Keratinocyte (primary cell): ENCODE measurements around the gene STX5. TPM values are rescaled to one million over a fixed set of nuclear protein-coding genes. Genes with fewer than 3 reads are reported as not detected.

Source experiments
- DNase-seq: peaks from one replicate; pipeline ENCODE4 v3.0.0-alpha.2; 2011; ENCODE audit warnings: low read depth, missing footprints, low spot score
- FAIRE-seq: peaks from 2 replicates; lab custom pipeline; 2011; peaks lifted over from hg19 to GRCh38; lab: Jason Lieb, UNC
- H2AFZ ChIP-seq: 2 replicates; pipeline ENCODE4 v1.6.0; 2012; ENCODE audit warnings: low read length, control low read depth, inconsistent platforms; ENCODE audit not compliant: control insufficient read depth
- H3K27ac ChIP-seq: 2 replicates; pipeline ENCODE4 v1.5.1; 2011; ENCODE audit warnings: low read length; ENCODE audit not compliant: control insufficient read depth, insufficient read depth
- H3K27me3 ChIP-seq: 3 replicates; pipeline ENCODE4 v1.6.0; 2011; ENCODE audit warnings: low read length; ENCODE audit not compliant: control insufficient read depth, insufficient read depth; ENCODE audit errors: extremely low read depth
- H3K36me3 ChIP-seq, 2 experiments: 2 replicates in 1 of 2; 3 replicates in 1 of 2; pipeline ENCODE4 v1.5.1; 2011; ENCODE audit warnings: low read length in 2 of 2, mild to moderate bottlenecking in 1 of 2; ENCODE audit not compliant: control insufficient read depth in 2 of 2, insufficient read depth in 2 of 2; ENCODE audit errors: extremely low read depth in 1 of 2
- H3K4me1 ChIP-seq: 3 replicates; pipeline ENCODE4 v1.5.1; 2011; ENCODE audit warnings: low read length; ENCODE audit not compliant: control insufficient read depth, insufficient read depth; ENCODE audit errors: extremely low read depth
- H3K4me2 ChIP-seq: 3 replicates; pipeline ENCODE4 v1.6.0; 2011; ENCODE audit warnings: low read depth, low read length; ENCODE audit not compliant: control insufficient read depth, insufficient read depth; ENCODE audit errors: extremely low read depth
- H3K4me3 ChIP-seq, 3 experiments: fragments of 200-600 bp in 1 of 3; sonication (generic) in 1 of 3; 2 replicates in 2 of 3; 3 replicates in 1 of 3; pipeline ENCODE4 v1.5.1; 2011 to 2016; ENCODE audit warnings: low read length in 3 of 3, mild to moderate bottlenecking in 3 of 3, control low read depth in 2 of 3, inconsistent platforms in 1 of 3, low read depth in 1 of 3, mixed read lengths in 1 of 3, mixed run types in 1 of 3, moderate library complexity in 1 of 3; ENCODE audit not compliant: control insufficient read depth in 2 of 3, insufficient read depth in 2 of 3; ENCODE audit errors: extremely low read depth in 1 of 3
- H3K79me2 ChIP-seq: 2 replicates; pipeline ENCODE4 v1.6.0; 2012; ENCODE audit warnings: low read length; ENCODE audit not compliant: control insufficient read depth, insufficient read depth
- H3K9ac ChIP-seq: 3 replicates; pipeline ENCODE4 v1.6.0; 2011; ENCODE audit warnings: low read length; ENCODE audit not compliant: control insufficient read depth, insufficient read depth; ENCODE audit errors: extremely low read depth
- H3K9me1 ChIP-seq: 3 replicates; pipeline ENCODE4 v1.6.0; 2011; ENCODE audit warnings: low read length; ENCODE audit not compliant: control insufficient read depth, insufficient read depth; ENCODE audit errors: extremely low read depth
- H3K9me3 ChIP-seq: 2 replicates; pipeline ENCODE4 v1.5.1; 2012; ENCODE audit warnings: low read depth, low read length; ENCODE audit not compliant: control insufficient read depth
- H4K20me1 ChIP-seq: 3 replicates; pipeline ENCODE4 v1.6.0; 2011; ENCODE audit warnings: low read length; ENCODE audit not compliant: control insufficient read depth, insufficient read depth; ENCODE audit errors: extremely low read depth
- CTCF ChIP-seq, 3 experiments: IDR thresholded peaks in 1 of 3; conservative IDR thresholded peaks in 1 of 3; optimal IDR thresholded peaks in 1 of 3; 2 replicates in 2 of 3; 3 replicates in 1 of 3; pipeline versions ENCODE3 to v1.5.1; 2011; ENCODE audit warnings: low read length in 3 of 3, mild to moderate bottlenecking in 3 of 3, moderate library complexity in 2 of 3, control low read depth in 1 of 3, inconsistent platforms in 1 of 3; ENCODE audit not compliant: insufficient read depth in 2 of 3; ENCODE audit errors: extremely low read depth in 1 of 3
- EZH2 ChIP-seq: IDR thresholded peaks from one replicate; pipeline ENCODE4 v1.6.1; 2012; ENCODE audit warnings: inconsistent platforms, mild to moderate bottlenecking, low read length, moderate library complexity
- dilution Hi-C: fragments of 300-500 bp; cut with MboI; formaldehyde crosslinking; loops from one replicate; pipeline ENCODE4 v1.7.0; 2020; ENCODE audit warnings: low sequenced_read_pairs; ENCODE audit not compliant: extremely low pct_ligation_motif_present
- polyA plus RNA-seq, 5 experiments: library from polyadenylated mRNA; depleted of rRNA in 3 of 5; stranded (reverse) in 3 of 5; stranded (forward) in 1 of 5; unstranded in 1 of 5; fragments of >200 nt; gene quantifications; 1 replicate in 1 of 5; 2 replicates in 3 of 5; 3 replicates in 1 of 5; pipeline versions ENCODE4 v1.2.1 to v1.2.3, GENCODE V29; 2011 to 2012; ENCODE audit warnings: missing spikeins in 2 of 5, low read depth in 1 of 5, low replicate concordance in 1 of 5

Gene STX5
- polyA plus RNA-seq, 1 donor (not counting 4 experiments of a cell fraction or from before 2014, with no cell fraction given): 20.4 TPM

GRCh38 chr11:62804310-62805075, 27.4 kb downstream of the STX5 start:
- H3K4me2 ChIP-seq: peak overlapping the region; percentile 99
- peak overlapping the region; percentile 80 for H3K27ac ChIP-seq
- H3K9me1 ChIP-seq: no peaks in the 10 kb centered on the region
- TF ChIP-seq EZH2: no peak
- TF ChIP-seq CTCF (optimal IDR thresholded peaks at IDR 0.05 in 1 of 3, IDR thresholded peaks at IDR 0.05 in 1 of 3, conservative IDR thresholded peaks at IDR 0.05 in 1 of 3; ENCODE audit: extremely low read depth in 1 of 3, insufficient read depth in 2 of 3, low read length in 3 of 3): no peak
- H3K4me3 ChIP-seq: peak overlapping the region; percentile 66 to 99 (median 99)
- no peak overlapping the region for H2AFZ ChIP-seq
- H3K9me3 ChIP-seq: no peaks in the 10 kb centered on the region
- dilution Hi-C loops: no loop called here
- peaks cover 6% of the 10 kb centered on the region for H4K20me1 ChIP-seq
- H3K79me2 ChIP-seq: peaks cover 22% of the 10 kb centered on the region
- H3K36me3 ChIP-seq: peaks cover 24 to 39% of the 10 kb centered on the region in 2 experiments
- FAIRE-seq (no peak), DNase-seq (no peak)
- H3K27me3 ChIP-seq: no peaks in the 10 kb centered on the region
- H3K9ac ChIP-seq: peak overlapping the region; percentile 96
- peaks cover 20% of the 10 kb centered on the region for H3K4me1 ChIP-seq

GRCh38 chr11:62801071-62801470, 30.8 kb downstream of the STX5 start:
- Histone ChIP-seq H4K20me1 (peaks cover 6% of the 10 kb centered on the region), H3K36me3 (peaks cover 35 to 64% of the 10 kb centered on the region in 2 experiments), H3K9me3 (no peaks in the 10 kb centered on the region), H3K79me2 (peaks cover 22% of the 10 kb centered on the region), H3K9me1 (no peaks in the 10 kb centered on the region), H2AFZ (no peak overlapping the region), H3K4me2 (no peak overlapping the region), H3K9ac (no peak overlapping the region), H3K4me3 (no peak overlapping the region), H3K27ac (no peak overlapping the region), H3K27me3 (no peaks in the 10 kb centered on the region), H3K4me1 (peaks cover 11% of the 10 kb centered on the region)
- no peak for TF ChIP-seq CTCF (optimal IDR thresholded peaks at IDR 0.05 in 1 of 3, IDR thresholded peaks at IDR 0.05 in 1 of 3, conservative IDR thresholded peaks at IDR 0.05 in 1 of 3; ENCODE audit: extremely low read depth in 1 of 3, insufficient read depth in 2 of 3, low read length in 3 of 3)
- no peak for TF ChIP-seq EZH2
- DNase-seq (no peak), FAIRE-seq (no peak)
- dilution Hi-C loops: no loop called here
